HEK293T (cell line): Measurements from ENCODE around the gene ERCC6L2.

ENCODE experiments used
- ARNT ChIP-seq: fragments of 450-650 bp; IDR thresholded peaks from 2 replicates; pipeline ENCODE4 v1.6.1; 2017; ENCODE audit warnings: mild to moderate bottlenecking
- BHLHE40 ChIP-seq: fragments of 450-650 bp; IDR thresholded peaks from 2 replicates; pipeline ENCODE4 v1.6.1; 2016; ENCODE audit warnings: mild to moderate bottlenecking, moderate library complexity, borderline replicate concordance
- CTBP1 ChIP-seq: fragments of 450-650 bp; IDR thresholded peaks from 2 replicates; pipeline ENCODE4 v1.6.1; 2016; ENCODE audit warnings: borderline replicate concordance
- ELF4 ChIP-seq: fragments of 450-650 bp; IDR thresholded peaks from 2 replicates; pipeline ENCODE4 v1.6.1; 2017; ENCODE audit warnings: antibody characterized with exemption
- FOXM1 ChIP-seq: fragments of 450-650 bp; IDR thresholded peaks from 2 replicates; pipeline ENCODE4 v1.6.1; 2017; ENCODE audit warnings: mild to moderate bottlenecking, borderline replicate concordance
- SP1 ChIP-seq: fragments of 450-650 bp; IDR thresholded peaks from 2 replicates; pipeline ENCODE4 v1.6.1; 2017
- SUZ12 ChIP-seq: fragments of 450-650 bp; IDR thresholded peaks from 2 replicates; pipeline ENCODE4 v1.6.1; 2016; ENCODE audit warnings: mild to moderate bottlenecking
- TARDBP ChIP-seq: fragments of 450-650 bp; IDR thresholded peaks from 2 replicates; pipeline ENCODE4 v1.6.1; 2016

DNA sequence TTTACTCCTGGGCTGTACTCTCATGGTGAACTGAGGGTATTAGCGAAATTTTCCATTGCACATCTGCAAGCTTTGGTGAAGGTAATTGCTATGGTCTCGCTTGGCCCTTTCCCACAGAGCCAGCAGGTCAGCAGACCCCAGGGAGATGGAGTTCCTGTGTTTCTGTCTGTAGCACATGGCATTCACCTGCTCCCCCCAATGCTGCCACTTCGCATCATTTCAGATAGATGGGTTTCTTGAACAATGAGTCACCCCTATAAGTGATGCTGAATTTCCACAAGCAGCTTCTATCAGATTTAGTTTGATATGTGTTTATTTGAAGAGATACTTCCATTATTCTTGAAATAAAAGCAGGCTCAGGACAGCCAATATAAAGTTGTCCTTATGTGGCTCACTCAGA is 117.8 kb downstream of the ERCC6L2 start:
- TF ChIP-seq TARDBP (no peak), CTBP1 (no peak), FOXM1 (no peak), BHLHE40 (no peak), SP1 (no peak), ELF4 (no peak), ARNT (no peak), SUZ12 (no peak)
